ENCODE results near the gene NAA25. TPM values are rescaled to one million over a fixed set of nuclear protein-coding genes. Genes with fewer than 3 reads are reported as not detected.
"Not testable (repeated sequence)": the region's sequence is repeated elsewhere in the genome, so short reads cannot be mapped to it uniquely, and the experiment has no call there.

Gene NAA25
- total RNA-seq, 1 donor from 2014 or later: 14.1 TPM

DNA sequence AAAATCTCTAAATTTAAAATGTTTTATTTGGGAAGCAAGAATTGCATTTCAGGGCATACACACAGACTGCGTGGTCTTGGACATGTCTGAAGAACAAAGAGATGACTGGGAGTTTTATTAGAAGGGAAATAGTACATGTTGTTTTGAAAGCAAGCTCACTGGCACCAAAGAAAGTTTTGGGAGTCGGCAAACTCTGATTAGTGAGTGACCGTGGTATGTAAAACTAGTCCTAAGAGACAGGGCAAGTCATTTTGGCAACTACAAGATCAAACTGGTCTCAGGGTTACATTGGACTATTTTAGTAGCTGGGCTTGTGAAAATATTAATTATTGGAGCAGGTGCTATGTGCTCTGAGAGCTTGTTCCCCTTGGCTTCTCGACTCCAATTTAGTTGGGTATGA lies 110.6 kb downstream of the NAA25 start:
- DNase-seq (ENCODE audit: low spot score): no peak
- Mint-ChIP-seq H3K4me1 (ENCODE audit: low read depth) (peaks cover 8% of the 10 kb centered on the region), H3K27me3 (ENCODE audit: low read depth) (no peaks in the 10 kb centered on the region), H3K36me3 (ENCODE audit: low read depth) (no peaks in the 10 kb centered on the region), H3K9me3 (ENCODE audit: low read depth) (no peaks in the 10 kb centered on the region), H3K27ac (ENCODE audit: unreplicated experiment) (no peak overlapping the region), H3K4me3 (ENCODE audit: unreplicated experiment) (no peak overlapping the region)
- TF ChIP-seq, protein P1, sequence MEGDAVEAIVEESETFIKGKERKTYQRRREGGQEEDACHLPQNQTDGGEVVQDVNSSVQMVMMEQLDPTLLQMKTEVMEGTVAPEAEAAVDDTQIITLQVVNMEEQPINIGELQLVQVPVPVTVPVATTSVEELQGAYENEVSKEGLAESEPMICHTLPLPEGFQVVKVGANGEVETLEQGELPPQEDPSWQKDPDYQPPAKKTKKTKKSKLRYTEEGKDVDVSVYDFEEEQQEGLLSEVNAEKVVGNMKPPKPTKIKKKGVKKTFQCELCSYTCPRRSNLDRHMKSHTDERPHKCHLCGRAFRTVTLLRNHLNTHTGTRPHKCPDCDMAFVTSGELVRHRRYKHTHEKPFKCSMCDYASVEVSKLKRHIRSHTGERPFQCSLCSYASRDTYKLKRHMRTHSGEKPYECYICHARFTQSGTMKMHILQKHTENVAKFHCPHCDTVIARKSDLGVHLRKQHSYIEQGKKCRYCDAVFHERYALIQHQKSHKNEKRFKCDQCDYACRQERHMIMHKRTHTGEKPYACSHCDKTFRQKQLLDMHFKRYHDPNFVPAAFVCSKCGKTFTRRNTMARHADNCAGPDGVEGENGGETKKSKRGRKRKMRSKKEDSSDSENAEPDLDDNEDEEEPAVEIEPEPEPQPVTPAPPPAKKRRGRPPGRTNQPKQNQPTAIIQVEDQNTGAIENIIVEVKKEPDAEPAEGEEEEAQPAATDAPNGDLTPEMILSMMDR (IDR thresholded peaks at IDR 0.05): no peak

DNA sequence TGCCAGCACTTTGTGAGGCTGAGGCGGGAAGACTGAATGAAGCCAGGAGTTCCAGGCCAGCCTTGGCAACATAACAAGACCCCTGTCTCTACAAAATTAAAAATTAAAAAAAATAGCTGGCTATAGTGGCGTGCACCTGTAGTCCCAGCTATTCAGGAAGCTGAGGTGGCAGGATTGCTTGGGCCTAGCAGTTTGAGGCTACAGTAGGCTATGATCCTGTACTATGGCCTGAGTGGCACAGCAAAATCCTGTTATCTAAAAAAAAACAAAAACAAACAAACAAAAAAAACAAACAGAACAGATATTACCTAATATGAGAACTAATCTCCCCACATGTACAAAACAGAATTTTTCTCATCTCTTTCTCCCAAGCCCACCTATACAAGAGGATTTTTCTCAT lies 111.3 kb downstream of the NAA25 start:
- TF ChIP-seq, protein P1 (IDR thresholded peaks at IDR 0.05): no peak
- no peak overlapping the region for H3K4me3 Mint-ChIP-seq (ENCODE audit: unreplicated experiment)
- no peaks in the 10 kb centered on the region for H3K36me3 Mint-ChIP-seq (ENCODE audit: low read depth)
- peaks cover 8% of the 10 kb centered on the region for H3K4me1 Mint-ChIP-seq (ENCODE audit: low read depth)
- DNase-seq (ENCODE audit: low spot score): no peak
- H3K27ac Mint-ChIP-seq (ENCODE audit: unreplicated experiment): no peak overlapping the region
- H3K27me3 Mint-ChIP-seq (ENCODE audit: low read depth): no peaks in the 10 kb centered on the region
- H3K9me3 Mint-ChIP-seq (ENCODE audit: low read depth): no peaks in the 10 kb centered on the region

DNA sequence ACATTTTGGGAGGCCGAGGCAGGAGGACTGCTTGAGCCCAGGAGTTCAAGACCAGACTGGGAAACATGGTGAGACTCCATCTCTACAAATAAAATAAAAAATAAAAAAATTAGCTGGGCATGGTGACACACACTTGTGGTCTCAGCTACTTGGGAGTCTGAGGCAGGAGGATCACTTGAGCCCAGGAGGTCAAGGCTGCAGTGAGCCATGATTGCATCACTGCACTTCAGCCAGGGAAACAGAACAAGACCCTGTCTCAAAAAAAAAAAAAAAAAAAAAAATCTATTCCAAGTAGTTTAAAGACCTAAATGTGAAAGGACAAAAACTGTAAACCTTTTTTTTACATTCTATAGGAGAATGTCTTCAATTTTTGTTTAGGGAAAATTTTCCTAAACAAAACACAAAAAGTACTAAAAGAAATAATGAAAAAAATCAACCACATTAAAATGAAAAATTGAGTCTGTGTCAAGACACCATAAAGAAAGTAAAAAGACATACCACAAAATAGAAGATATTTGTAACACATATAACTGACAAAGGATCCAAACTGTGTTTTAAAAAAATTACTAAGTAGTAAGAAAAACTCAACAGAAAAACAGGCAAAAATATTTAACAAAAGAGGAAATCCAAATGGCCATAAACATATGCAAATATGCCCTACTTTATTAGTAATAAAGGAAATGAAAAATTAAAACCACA lies 112.7 kb downstream of the NAA25 start:
- Mint-ChIP-seq H3K4me3 (ENCODE audit: unreplicated experiment) (no peak overlapping the region), H3K4me1 (ENCODE audit: low read depth) (no peaks in the 10 kb centered on the region), H3K27me3 (ENCODE audit: low read depth) (no peaks in the 10 kb centered on the region), H3K36me3 (ENCODE audit: low read depth) (peaks cover 3% of the 10 kb centered on the region), H3K27ac (ENCODE audit: unreplicated experiment) (no peak overlapping the region), H3K9me3 (ENCODE audit: low read depth) (no peaks in the 10 kb centered on the region)
- TF ChIP-seq, protein P1 (IDR thresholded peaks at IDR 0.05): no peak
- no peak for DNase-seq (ENCODE audit: low spot score)

DNA sequence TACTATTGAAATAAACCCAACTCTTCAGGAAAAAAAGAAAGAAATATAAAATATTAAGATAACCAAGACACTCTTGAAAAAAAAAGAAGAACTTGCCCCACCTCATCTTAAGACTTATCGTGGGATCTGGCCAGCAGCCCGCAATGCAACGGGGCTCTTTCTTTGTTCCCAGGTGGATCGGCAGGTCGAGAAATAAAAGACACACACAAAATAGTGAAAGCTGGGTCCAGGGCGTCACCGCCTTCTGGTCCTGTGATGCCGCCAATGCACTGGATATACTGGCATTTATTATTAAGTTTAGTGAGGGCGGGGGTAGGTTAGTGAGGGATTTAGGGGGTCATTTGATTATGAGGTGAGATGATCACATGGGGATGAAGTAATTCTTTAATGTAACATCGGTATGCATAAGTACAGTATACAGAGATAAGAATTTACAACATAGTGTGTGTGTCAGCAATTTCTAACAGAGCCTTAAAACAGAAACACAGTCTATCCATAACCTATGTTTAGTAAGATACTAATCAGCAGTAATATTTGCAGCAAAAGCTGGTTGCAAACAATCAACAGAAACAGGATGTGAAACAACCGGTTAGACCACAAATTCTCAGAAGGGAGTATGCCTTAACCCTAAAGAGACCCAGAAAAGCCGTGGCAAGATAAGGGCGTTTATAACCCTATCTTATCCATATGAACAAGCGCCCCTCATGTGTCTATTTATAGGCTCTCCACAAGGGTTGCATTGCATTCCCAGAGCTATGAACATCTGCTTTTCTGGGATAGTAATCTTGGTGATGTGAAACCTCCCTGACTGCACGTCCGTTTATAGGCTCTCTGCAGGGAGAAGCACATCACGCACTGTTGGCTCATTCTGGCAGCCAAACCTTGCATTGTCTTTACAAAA lies 114.1 kb downstream of the NAA25 start:
- not testable (repeated sequence) for H3K27me3 Mint-ChIP-seq (ENCODE audit: low read depth); H3K9me3 Mint-ChIP-seq (ENCODE audit: low read depth); DNase-seq (ENCODE audit: low spot score); H3K36me3 Mint-ChIP-seq (ENCODE audit: low read depth); H3K27ac Mint-ChIP-seq (ENCODE audit: unreplicated experiment); H3K4me1 Mint-ChIP-seq (ENCODE audit: low read depth); H3K4me3 Mint-ChIP-seq (ENCODE audit: unreplicated experiment)

DNA sequence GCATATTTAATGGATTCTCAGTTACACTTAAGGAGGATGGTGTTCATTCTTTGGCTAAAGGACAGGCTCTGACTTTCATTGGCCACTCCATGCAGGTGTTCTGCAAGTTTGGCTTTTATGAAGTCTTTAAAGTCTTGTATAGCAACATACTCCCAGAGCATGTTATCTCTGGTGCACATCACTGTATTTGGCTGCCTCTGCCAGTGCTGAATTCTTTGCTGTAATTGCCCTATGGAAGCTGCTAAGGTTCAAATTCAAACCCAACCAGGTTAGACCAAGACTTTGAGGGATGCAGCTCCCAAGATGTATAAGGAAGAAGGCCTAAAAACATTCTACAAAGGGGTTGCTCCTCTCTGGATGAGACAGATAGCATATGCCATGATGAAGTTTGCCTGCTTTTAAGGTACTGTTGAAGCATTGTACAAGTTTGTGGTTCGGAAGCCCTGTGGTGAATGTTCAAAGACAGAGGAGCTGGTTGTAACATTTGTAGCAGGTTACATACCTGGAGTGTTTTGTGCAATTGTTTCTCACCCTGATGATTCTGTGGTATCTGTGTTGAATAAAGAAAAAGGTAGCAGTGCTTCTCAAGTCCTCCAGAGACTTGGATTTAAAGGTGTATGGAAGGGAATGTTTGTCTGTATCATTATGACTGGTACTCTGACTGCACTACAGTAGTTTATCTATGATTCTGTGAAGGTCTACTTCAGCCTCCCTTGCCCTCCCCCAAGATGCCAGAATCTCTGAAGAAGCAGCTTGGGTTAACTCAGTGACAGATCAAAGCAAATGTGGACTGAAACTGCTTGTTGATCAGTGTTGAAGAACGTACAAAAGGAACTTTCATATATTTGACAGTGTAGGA lies 115.1 kb downstream of the NAA25 start:
- Mint-ChIP-seq H3K4me1 (ENCODE audit: low read depth) (no peaks in the 10 kb centered on the region), H3K36me3 (ENCODE audit: low read depth) (peaks cover 8% of the 10 kb centered on the region), H3K4me3 (ENCODE audit: unreplicated experiment) (no peak overlapping the region), H3K27ac (ENCODE audit: unreplicated experiment) (no peak overlapping the region), H3K27me3 (ENCODE audit: low read depth) (no peaks in the 10 kb centered on the region), H3K9me3 (ENCODE audit: low read depth) (no peaks in the 10 kb centered on the region)
- DNase-seq (ENCODE audit: low spot score): no peak
- TF ChIP-seq, protein P1 (IDR thresholded peaks at IDR 0.05): no peak

Measured in chondrocyte (in vitro differentiated cells).